NCI-H1694 treated with DMSO at 0.1 percent for 48 hours (cell line): ENCODE results near the gene DUS2.
"Not testable (repeated sequence)": the region's sequence is repeated elsewhere in the genome, so short reads cannot be mapped to it uniquely, and the experiment has no call there.

ENCODE experiments used
- DNase-seq: peaks from one replicate; lab custom pipeline; 2025; lab: John Stamatoyannopoulos, UW

Gene DUS2

DNA sequence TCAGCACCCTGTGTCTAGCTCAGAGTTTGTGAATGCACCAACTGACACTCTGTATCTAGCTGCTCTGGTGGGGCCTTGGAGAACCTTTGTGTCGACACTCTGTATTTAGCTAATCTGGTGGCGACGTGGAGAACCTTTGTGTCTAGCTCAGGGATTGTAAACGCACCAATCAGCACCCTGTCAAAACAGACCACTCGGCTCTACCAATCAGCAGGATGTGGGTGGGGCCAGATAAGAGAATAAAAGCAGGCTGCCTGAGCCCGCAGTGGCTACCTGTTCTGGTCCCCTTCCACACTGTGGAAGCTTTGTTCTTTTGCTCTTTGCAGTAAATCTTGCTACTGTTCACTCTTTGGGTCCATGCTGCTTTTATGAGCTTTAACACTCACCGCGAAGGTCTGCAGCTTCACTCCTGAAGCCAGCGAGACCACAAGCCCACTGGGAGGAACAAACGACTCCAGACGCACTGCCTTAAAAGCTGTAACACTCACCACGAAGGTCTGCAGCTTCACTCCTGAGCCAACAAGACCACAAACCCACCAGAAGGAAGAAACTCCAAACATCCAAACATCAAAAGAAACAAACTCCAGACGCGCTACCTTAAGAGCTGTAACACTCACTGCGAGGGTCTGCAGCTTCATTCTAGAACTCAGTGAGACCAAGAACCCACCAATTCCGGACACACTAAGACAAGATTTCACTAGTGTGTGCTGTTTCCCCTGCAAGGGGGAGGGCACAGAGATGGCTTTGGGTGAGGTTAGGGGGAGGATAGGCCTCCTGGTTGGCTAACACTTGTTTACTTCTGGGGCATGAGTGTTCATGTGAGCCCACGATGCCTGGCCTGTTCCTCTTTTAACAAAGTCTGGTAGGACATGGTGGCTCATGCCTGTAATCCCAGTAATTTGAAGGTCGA is 24.1 kb upstream of the DUS2 start, which contains the start of gene DPEP2:
Gene DPEP2, minus strand, starts transcription at position 706 of the 910 bp plus-strand sequence. CDS start 6,272 bp downstream, outside the sequence.
- not testable (repeated sequence) for DNase-seq

- DNase-seq = no peak
Observed at GRCh38 chr16:67999985-68000384, 23.1 kb upstream of the DUS2 start.

- DNase-seq = no peak
Observed at GRCh38 chr16:68000450-68000849, 22.6 kb upstream of the DUS2 start.

DNA sequence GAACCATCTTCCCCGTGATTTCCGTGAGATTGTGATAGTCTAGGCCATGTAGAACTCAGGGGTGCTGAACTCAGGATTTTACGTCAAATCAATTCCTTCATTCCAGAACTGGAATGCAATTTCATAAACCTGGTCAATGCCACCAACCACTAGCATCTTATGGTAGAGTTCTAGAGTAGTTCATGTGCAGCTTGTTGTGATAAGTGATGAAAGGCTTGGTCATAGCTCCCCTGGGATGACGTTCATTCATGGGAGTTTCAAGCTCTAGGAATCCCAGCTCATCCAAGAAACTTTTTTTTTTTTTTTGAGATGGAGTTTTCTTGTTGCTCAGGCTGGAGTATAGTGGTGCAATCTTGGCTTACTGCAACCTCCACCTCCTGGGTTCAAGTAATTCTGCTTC is 20.1 kb upstream of the DUS2 start:
- no peak for DNase-seq

DNA sequence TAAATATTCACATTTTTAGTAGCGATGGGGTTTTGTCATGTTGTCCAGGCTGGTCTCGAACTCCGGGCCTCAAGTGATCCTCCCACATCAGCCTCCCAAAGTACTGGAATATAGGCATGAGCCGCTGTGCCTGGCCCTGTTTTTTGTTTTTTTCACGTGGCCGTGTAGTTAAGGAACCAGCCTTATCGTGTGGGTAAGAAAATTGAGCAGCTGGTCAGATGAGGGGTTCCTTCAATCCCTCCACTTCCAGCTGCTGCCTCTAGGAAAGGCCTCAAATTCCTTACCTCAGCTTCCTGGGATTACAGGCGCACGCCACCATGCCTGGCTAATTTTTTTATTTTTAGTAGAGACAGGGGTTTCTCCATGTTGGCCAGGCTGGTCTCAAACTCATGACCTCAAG is 17.9 kb upstream of the DUS2 start:
- DNase-seq = no peak

DNA sequence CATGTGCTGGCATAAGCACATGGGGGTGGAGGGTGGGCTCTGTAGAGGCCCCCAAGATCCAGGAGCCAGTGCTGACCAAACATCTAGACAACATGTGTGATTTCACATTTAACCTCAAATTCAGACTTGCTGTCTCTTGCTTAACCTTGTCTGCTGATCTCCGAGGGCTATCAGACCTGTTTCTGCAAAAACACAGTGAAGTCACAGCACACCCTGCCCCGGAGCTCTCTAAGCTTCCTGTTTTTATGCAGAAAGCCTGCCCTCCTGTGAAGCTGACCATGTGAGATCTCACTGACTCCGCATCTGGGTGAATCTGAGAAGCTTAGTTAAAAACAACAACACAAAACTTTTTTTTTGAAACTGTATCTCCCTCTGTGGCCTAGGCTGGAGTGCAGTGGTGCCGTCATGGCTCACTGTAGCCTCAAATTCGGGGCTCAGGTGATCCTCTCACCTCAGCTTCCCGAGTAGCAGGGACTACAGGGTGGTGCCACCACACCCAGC is 17.2 kb upstream of the DUS2 start:
- DNase-seq = no peak

DNA sequence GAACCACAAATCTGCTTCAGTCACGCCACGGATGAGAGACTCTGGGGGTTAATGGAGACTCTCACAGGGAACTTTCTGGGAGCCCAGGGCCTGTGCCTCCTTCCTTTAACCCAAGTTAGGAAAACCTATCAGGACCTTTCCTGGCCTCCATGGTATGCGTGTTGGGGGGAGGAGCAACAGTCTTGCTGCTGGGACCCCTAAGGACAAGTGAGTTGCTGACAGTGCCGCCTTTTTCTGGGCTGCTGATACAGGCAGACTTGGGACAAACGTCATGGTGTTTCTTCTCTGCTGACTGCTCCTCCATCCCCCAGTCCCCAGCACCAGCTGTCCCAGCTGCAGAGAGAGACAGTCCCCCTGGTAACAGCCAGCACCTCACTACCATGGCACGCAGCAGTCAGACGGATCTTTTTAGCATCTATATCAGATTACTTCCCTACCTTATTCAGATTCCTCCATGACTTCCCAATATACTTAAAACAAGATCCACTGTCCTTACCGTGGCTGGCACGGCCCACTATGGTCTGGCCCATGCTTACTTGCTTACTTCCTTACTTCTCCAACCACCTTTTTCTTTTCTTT is 13.8 kb upstream of the DUS2 start:
- DNase-seq = no peak

GRCh38 chr16:68009872-68010271 is 13.2 kb upstream of the DUS2 start:
- DNase-seq = not testable (repeated sequence)

DNA sequence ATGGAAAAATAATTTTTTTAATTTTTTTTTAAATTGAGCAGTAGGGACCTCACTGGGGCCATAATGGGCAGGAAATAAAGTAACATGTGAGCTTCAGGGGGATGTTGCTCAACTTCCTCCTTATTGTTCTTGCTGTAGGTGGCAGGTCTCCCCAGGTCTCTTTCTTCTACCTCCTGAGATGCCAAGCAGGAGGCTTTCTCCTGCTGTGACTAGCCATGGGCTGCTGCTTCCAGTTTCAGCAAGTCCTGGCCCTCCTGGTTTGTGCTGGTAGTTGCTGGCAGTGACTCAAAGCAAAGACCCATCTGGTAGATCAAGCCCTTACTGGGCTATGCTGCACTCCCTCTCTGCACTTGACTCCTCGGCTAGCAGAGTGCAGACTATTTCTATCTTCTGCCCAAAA is 9.6 kb upstream of the DUS2 start:
- no peak for DNase-seq

GRCh38 chr16:68015681-68016080 is 7.4 kb upstream of the DUS2 start, which contains the start of gene DPEP2NB:
Gene DPEP2NB (minus strand): TSS chr16:68015911. CDS start chr16:68015770, 141 bp downstream.
- no peak for DNase-seq

- no peak for DNase-seq
Observed at GRCh38 chr16:68019167-68019680, 3.9 kb upstream of the DUS2 start.

- DNase-seq = no peak
Observed at GRCh38 chr16:68021490-68021889, 1.6 kb upstream of the DUS2 start.

GRCh38 chr16:68022278-68022727 is 781 bp upstream of the DUS2 start:
- no peak for DNase-seq

- DNase-seq = no peak
Observed at GRCh38 chr16:68028996-68029395, 5.9 kb downstream of the DUS2 start.

- not testable (repeated sequence) for DNase-seq
Observed at GRCh38 chr16:68030108-68030507, 7.0 kb downstream of the DUS2 start.

DNA sequence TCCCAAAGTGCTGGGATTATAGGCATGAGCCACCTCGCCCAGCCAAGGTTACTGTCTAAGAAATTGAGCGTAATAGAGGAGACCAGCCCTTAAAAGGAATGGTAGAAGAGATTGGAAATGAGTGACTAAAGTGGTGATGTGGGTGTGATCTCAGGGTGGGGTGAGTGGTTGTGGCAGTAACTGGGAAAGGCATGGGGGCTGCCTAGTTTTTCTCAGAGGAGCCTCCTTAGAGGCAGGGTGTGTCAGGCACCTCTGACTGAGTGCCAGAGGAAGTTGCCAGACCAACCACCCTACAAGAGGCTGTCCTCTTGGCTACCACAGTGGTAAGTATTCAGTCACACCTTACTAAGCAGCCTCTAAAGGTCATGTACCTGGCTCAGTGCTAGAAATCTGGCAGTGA is 8.9 kb downstream of the DUS2 start:
- no peak for DNase-seq

DNA sequence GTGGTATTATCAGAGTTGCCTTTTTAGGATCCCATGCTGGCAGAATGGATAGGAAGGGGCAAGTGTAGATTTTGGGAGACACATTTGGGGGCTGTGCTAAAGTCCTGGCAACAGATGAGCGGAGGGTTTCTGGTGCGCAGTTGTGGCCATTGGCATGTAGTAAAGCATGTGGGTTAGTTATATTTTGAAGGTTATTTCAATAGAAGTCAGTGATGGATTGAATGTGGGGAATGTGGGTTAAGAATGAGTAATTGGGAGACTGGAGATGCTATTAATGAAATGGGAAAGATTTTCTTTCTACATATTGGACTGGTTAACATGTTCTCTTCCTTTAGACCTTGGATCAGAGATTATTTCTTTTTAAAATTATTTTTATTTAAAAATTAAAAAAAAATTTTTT is 10.0 kb downstream of the DUS2 start:
- no peak for DNase-seq

DNA sequence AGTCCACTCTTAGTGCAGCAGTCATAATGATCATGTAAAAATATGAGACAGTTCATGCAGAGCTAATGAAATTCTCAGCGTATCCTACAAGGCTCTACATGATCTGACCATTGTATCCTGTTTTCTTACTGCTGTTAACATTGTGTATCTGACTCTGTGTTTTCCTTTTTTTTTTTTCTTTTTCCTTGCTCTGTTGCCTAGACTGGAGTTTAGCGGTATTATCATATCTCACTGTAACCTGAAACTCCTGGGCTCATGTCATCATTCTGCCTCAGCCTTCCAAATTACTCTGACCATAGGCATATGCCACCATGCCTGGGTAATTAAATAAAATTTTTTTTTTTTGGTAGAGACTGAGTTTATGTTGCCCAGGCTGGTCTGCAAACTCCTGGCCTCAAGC is 12.1 kb downstream of the DUS2 start:
- no peak for DNase-seq

DNA sequence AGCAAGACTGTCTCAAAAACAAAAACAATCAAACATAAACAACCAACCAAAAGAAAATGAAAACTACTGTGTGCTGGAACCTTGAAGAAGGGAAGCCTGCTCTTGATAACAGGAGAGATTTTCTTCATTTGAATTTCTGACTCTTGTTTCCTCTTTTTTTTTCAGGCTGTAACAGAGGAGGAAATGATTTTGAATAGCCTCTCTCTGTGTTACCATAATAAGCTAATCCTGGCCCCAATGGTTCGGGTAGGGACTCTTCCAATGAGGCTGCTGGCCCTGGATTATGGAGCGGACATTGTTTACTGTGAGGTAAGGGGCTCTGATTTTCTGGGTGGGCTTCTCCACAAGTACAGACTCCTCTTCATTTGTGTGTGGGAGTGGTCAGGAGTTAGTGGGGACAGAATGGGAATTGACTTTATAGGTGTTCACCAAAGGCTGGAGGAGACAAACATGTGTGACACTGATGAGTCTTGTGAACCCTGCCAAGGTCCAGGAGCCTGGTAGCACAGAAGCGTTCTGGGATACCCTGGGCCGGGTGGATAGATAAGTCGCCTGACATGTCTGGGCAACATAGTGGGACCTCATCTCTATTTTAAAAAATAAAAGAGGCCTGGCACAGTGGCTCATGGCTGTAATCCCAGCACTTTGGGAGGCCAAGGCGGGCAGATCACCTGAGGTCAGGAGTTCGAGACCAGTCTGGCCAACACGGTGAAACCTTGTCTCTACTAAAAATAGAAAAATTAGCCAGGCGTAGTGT is 14.9 kb downstream of the DUS2 start:
- no peak for DNase-seq

GRCh38 chr16:68040506-68041288 is 17.6 kb downstream of the DUS2 start:
- DNase-seq = peak; percentile 11

- DNase-seq = no peak
Observed at GRCh38 chr16:68041783-68042182, 18.7 kb downstream of the DUS2 start.
